Measurements from ENCODE around the gene DNAJB6. TPM values are rescaled to one million over a fixed set of nuclear protein-coding genes. Genes with fewer than 3 reads are reported as not detected.

The DNAJB6 gene
- total RNA-seq, 1 experiment from 2014 or later, result 82.5 TPM

DNA sequence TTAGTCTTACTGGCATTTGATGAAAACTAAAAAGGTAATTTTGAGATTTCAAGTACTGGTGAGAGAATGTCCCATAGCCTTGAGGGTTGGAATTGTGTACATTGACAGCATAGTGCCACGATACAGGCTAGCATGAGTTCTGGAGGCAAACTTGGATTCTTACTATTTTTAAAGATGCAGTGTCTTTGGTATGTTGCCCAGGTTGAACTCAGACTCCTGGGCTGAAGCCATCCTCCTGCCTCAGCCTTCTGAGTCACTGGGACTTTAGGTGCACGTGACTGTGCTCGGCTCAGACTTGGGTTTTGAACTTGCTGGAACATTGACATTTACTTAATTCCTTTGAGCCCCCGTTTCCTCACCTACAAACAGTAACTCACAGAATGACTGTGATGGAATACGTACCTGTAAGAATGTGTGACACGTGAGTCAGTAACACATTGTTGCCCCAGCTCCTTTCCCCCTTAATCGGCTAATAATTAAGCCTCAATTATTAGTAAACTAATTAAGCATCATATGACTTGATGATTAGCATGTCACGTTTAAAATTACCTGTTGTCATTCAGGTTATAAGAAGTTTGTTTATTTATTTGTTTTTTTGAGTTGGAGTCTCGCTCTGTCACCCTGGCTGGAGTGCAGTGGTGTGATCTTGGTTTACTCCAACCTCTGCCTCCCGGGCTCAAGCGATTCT lies 10.6 kb downstream of the DNAJB6 start:
- 0 out of 4 replicates have a peak, but pooled peaks cover 0 to 3% of the 10 kb centered on the region in 2 experiments for H3K36me3 ChIP-seq (ENCODE audit: control insufficient read depth in 1 of 2, insufficient read depth in 2 of 2, low read length in 2 of 2)
- CTCF ChIA-PET, result interaction anchor here (1.0 kb wide), 1 partner anchor 8 kb away, joined by 3 read pairs; no protein-coding TSS in a partner anchor
- no TSS peak for BruUV-seq (replicated peaks)
- peaks cover 39 to 79% of the 10 kb centered on the region in 2 experiments for H3K4me1 ChIP-seq (ENCODE audit: control insufficient read depth in 1 of 2, insufficient read depth in 2 of 2, low read length in 2 of 2)
- H3K27me3 ChIP-seq (ENCODE audit: insufficient read depth, low read length), result no peaks in the 10 kb centered on the region
- H3K4me3 ChIP-seq (replicated peaks in 1 of 2; ENCODE audit: low read depth in 1 of 2, low read length in 2 of 2), result peak overlapping the region; percentile 11 to 34; a peak in 3 of 4 replicates
- peak overlapping the region; percentile 23 for H3K9ac ChIP-seq (ENCODE audit: low read length)
- H3K79me2 ChIP-seq (ENCODE audit: insufficient read depth, low read length), result peaks cover 100% of the 10 kb centered on the region
- H3K4me2 ChIP-seq (ENCODE audit: low read length), result peak overlapping the region; percentile 66
- H3K9me3 ChIP-seq (ENCODE audit: control insufficient read depth in 1 of 2, insufficient read depth in 1 of 2, low read depth in 1 of 2, low read length in 2 of 2), result no peaks in the 10 kb centered on the region
- intact Hi-C loops (cut with micrococcal nuclease), result loop anchor here (10.0 kb wide), 1 partner anchor 443 kb away; no protein-coding TSS in a partner anchor
- TF ChIP-seq EZH2 (IDR thresholded peaks at IDR 0.05) (no peak), JUND (IDR thresholded peaks at IDR 0.05) (peak; percentile 50; the same call in 1 of the 2 replicates), SRF (IDR thresholded peaks at IDR 0.05; ENCODE audit: low read depth) (no peak), ELF1 (IDR thresholded peaks at IDR 0.05; ENCODE audit: borderline replicate concordance, low read depth) (no peak), FOSL1 (IDR thresholded peaks at IDR 0.05; ENCODE audit: low read depth) (peak; percentile 36; the same call in 1 of the 2 replicates), SP1 (IDR thresholded peaks at IDR 0.05; ENCODE audit: low read depth) (no peak), ZFX (IDR thresholded peaks at IDR 0.05) (no peak), CTCF (IDR thresholded peaks at IDR 0.05 in 2 of 3, conservative IDR thresholded peaks at IDR 0.05 in 1 of 3; ENCODE audit: borderline replicate concordance in 1 of 3, insufficient read depth in 1 of 3, low read depth in 2 of 3, low read length in 2 of 3) (no peak), SIN3A (IDR thresholded peaks at IDR 0.05; ENCODE audit: low read depth) (no peak), POLR2AphosphoS5 (IDR thresholded peaks at IDR 0.05; ENCODE audit: low read depth, low read length) (no peak), RAD21 (IDR thresholded peaks at IDR 0.05; ENCODE audit: low read depth) (no peak), YY1 (IDR thresholded peaks at IDR 0.05; ENCODE audit: extremely low read depth, insufficient replicate concordance, low read depth, low read length) (no peak), EGR1 (IDR thresholded peaks at IDR 0.05; ENCODE audit: low read depth) (no peak), MAX (IDR thresholded peaks at IDR 0.05) (peak; percentile 64; the same call in 1 of the 2 replicates), EZH2phosphoT487 (IDR thresholded peaks at IDR 0.05; ENCODE audit: borderline replicate concordance) (no peak)
- TF ChIP-seq, protein P1, sequence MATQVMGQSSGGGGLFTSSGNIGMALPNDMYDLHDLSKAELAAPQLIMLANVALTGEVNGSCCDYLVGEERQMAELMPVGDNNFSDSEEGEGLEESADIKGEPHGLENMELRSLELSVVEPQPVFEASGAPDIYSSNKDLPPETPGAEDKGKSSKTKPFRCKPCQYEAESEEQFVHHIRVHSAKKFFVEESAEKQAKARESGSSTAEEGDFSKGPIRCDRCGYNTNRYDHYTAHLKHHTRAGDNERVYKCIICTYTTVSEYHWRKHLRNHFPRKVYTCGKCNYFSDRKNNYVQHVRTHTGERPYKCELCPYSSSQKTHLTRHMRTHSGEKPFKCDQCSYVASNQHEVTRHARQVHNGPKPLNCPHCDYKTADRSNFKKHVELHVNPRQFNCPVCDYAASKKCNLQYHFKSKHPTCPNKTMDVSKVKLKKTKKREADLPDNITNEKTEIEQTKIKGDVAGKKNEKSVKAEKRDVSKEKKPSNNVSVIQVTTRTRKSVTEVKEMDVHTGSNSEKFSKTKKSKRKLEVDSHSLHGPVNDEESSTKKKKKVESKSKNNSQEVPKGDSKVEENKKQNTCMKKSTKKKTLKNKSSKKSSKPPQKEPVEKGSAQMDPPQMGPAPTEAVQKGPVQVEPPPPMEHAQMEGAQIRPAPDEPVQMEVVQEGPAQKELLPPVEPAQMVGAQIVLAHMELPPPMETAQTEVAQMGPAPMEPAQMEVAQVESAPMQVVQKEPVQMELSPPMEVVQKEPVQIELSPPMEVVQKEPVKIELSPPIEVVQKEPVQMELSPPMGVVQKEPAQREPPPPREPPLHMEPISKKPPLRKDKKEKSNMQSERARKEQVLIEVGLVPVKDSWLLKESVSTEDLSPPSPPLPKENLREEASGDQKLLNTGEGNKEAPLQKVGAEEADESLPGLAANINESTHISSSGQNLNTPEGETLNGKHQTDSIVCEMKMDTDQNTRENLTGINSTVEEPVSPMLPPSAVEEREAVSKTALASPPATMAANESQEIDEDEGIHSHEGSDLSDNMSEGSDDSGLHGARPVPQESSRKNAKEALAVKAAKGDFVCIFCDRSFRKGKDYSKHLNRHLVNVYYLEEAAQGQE (IDR thresholded peaks at IDR 0.05; ENCODE audit: low read depth), result no peak
- DNase-seq (ENCODE audit: low read depth, low spot score) (peak; percentile 49), ATAC-seq (peak; percentile 85)
- POLR2A ChIA-PET, result no interaction called here
- H4K20me1 ChIP-seq (ENCODE audit: insufficient read depth), result peaks cover 35% of the 10 kb centered on the region; the same call in 1 of the 2 replicates
- H2AFZ ChIP-seq (ENCODE audit: low read depth, low read length, poor library complexity, severe bottlenecking), result no peak overlapping the region
- RAD21 ChIA-PET (ENCODE audit: low non-redundant PET in 1 of 2, low total read pairs in 2 of 2, uncharacterized antibody in 2 of 2, unreplicated experiment in 2 of 2), result interaction anchor here in 1 of 2 experiments (0.6 kb wide), 1 partner anchor 98 kb away, joined by 4 read pairs; no protein-coding TSS in a partner anchor
- H3K27ac ChIP-seq (ENCODE audit: low read depth, low read length), result peak overlapping the region; percentile 38; the same call in 1 of the 2 replicates
- no peaks in the 10 kb centered on the region for H3K9me2 ChIP-seq (ENCODE audit: insufficient read depth)
